Hepatocyte (in vitro differentiated cells): ENCODE results near the gene TSPO2.

Source experiments
- EZH2phosphoT487 ChIP-seq: fragments of 200-600 bp; sonication (generic); IDR thresholded peaks from one replicate; pipeline ENCODE4 v1.6.1; 2018; ENCODE audit warnings: antibody characterized with exemption, mild to moderate bottlenecking, low read depth, moderate library complexity; ENCODE audit not compliant: unreplicated experiment, severe bottlenecking
- TF ChIP-seq, protein P1 (sequence below): fragments of 200-600 bp; sonication (generic); IDR thresholded peaks from 2 replicates; pipeline ENCODE4 v1.5.1; 2016; ENCODE audit warnings: antibody characterized with exemption, mild to moderate bottlenecking; ENCODE audit not compliant: poor library complexity

DNA sequence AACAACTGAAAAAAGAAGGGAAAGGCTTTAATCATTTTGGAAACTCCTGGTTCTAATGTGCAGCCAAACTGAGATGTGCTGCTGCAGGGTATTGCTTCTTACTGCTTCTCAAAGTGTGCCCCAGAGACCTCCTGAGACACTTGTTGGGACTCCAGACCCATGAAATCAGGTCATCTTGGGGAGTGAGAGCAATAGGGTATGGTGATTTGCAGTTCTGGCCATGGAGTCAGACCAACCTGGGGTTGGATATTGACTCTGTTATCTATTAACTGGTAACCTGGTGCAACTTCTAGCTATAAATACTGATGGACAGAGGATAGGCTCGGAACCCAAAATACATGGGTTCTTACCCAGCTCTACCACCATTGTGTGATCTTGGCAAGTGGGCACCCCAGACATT lies 3.8 kb downstream of the TSPO2 start:
- TF ChIP-seq, protein P1, sequence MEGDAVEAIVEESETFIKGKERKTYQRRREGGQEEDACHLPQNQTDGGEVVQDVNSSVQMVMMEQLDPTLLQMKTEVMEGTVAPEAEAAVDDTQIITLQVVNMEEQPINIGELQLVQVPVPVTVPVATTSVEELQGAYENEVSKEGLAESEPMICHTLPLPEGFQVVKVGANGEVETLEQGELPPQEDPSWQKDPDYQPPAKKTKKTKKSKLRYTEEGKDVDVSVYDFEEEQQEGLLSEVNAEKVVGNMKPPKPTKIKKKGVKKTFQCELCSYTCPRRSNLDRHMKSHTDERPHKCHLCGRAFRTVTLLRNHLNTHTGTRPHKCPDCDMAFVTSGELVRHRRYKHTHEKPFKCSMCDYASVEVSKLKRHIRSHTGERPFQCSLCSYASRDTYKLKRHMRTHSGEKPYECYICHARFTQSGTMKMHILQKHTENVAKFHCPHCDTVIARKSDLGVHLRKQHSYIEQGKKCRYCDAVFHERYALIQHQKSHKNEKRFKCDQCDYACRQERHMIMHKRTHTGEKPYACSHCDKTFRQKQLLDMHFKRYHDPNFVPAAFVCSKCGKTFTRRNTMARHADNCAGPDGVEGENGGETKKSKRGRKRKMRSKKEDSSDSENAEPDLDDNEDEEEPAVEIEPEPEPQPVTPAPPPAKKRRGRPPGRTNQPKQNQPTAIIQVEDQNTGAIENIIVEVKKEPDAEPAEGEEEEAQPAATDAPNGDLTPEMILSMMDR = no peak
- no peak for TF ChIP-seq EZH2phosphoT487
